ENCODE results near the gene CANX.
A peak's percentile ranks its signal among the peaks of the same experiment; 100 is the strongest.
"Not testable (repeated sequence)": the region's sequence is repeated elsewhere in the genome, so short reads cannot be mapped to it uniquely, and the experiment has no call there.

Gene CANX

GRCh38 chr5:179731791-179732411 lies 33.1 kb downstream of the CANX start:
- peak overlapping the region; percentile 38; the same call in 1 of the 2 replicates for H3K4me3 ChIP-seq (ENCODE audit: low read length)

GRCh38 chr5:179732412-179732917 lies 33.7 kb downstream of the CANX start, which contains the start of gene MAML1:
Gene MAML1 (plus strand): TSS chr5:179732822. CDS start chr5:179733113, 291 bp downstream.
- no peak for TF ChIP-seq ZNF274 (IDR thresholded peaks at IDR 0.05; ENCODE audit: low read depth, low read length)
- H3K4me3 ChIP-seq (ENCODE audit: low read length): peak within 1 kb of the TSS; percentile 78

More at GRCh38 chr5:179731791-179732411, 33.1 kb downstream of the CANX start:
- no peak for TF ChIP-seq ZNF274 (IDR thresholded peaks at IDR 0.05; ENCODE audit: low read depth, low read length)

- TF ChIP-seq ZNF274 (IDR thresholded peaks at IDR 0.05; ENCODE audit: low read depth, low read length): no peak
Measured at GRCh38 chr5:179732918-179733771, 34.4 kb downstream of the CANX start.

GRCh38 chr5:179733772-179734126 lies 35.0 kb downstream of the CANX start:
- peak overlapping the region; percentile 78 for H3K4me3 ChIP-seq (ENCODE audit: low read length)
- no peak for TF ChIP-seq ZNF274 (IDR thresholded peaks at IDR 0.05; ENCODE audit: low read depth, low read length)

More at GRCh38 chr5:179732918-179733771, 34.4 kb downstream of the CANX start:
- H3K4me3 ChIP-seq (ENCODE audit: low read length): peak overlapping the region; percentile 78

GRCh38 chr5:179734536-179735164 lies 35.9 kb downstream of the CANX start:
- no peak for TF ChIP-seq ZNF274 (IDR thresholded peaks at IDR 0.05; ENCODE audit: low read depth, low read length)
- H3K4me3 ChIP-seq (ENCODE audit: low read length): peak overlapping the region; percentile 78

GRCh38 chr5:179738742-179739141 lies 40.0 kb downstream of the CANX start:
- TF ChIP-seq ZNF274 (IDR thresholded peaks at IDR 0.05; ENCODE audit: low read depth, low read length): no peak
- no peak overlapping the region for H3K4me3 ChIP-seq (ENCODE audit: low read length)

GRCh38 chr5:179744106-179744505 lies 45.3 kb downstream of the CANX start:
- not testable (repeated sequence) for H3K4me3 ChIP-seq (ENCODE audit: low read length)

GRCh38 chr5:179746872-179747271 lies 48.1 kb downstream of the CANX start:
- no peak overlapping the region for H3K4me3 ChIP-seq (ENCODE audit: low read length)
- no peak for TF ChIP-seq ZNF274 (IDR thresholded peaks at IDR 0.05; ENCODE audit: low read depth, low read length)

GRCh38 chr5:179747811-179748210 lies 49.0 kb downstream of the CANX start:
- TF ChIP-seq ZNF274 (IDR thresholded peaks at IDR 0.05; ENCODE audit: low read depth, low read length): no peak
- no peak overlapping the region for H3K4me3 ChIP-seq (ENCODE audit: low read length)

GRCh38 chr5:179749857-179750508 lies 51.2 kb downstream of the CANX start:
- no peak for TF ChIP-seq ZNF274 (IDR thresholded peaks at IDR 0.05; ENCODE audit: low read depth, low read length)
- H3K4me3 ChIP-seq (ENCODE audit: low read length): no peak overlapping the region

GRCh38 chr5:179753971-179754370 lies 55.2 kb downstream of the CANX start:
- no peak for TF ChIP-seq ZNF274 (IDR thresholded peaks at IDR 0.05; ENCODE audit: low read depth, low read length)

GRCh38 chr5:179755022-179755421 lies 56.3 kb downstream of the CANX start:
- H3K4me3 ChIP-seq (ENCODE audit: low read length): no peak overlapping the region
- no peak for TF ChIP-seq ZNF274 (IDR thresholded peaks at IDR 0.05; ENCODE audit: low read depth, low read length)

More at GRCh38 chr5:179753971-179754370, 55.2 kb downstream of the CANX start:
- H3K4me3 ChIP-seq (ENCODE audit: low read length): no peak overlapping the region

GRCh38 chr5:179758955-179759354 lies 60.2 kb downstream of the CANX start:
- no peak overlapping the region for H3K4me3 ChIP-seq (ENCODE audit: low read length)
- no peak for TF ChIP-seq ZNF274 (IDR thresholded peaks at IDR 0.05; ENCODE audit: low read depth, low read length)

All from GM08714 (cell line).